HG02623 (cell line): ENCODE results near the gene KIR2DL3.
"Not testable (repeated sequence)": the region's sequence is repeated elsewhere in the genome, so short reads cannot be mapped to it uniquely, and the experiment has no call there.

Experiments
- ATAC-seq: cut with Tn5 transposase; IDR thresholded peaks from one replicate; pipeline ENCODE4 v1.9.1; 2021; ENCODE audit warnings: moderate library complexity; ENCODE audit not compliant: unreplicated experiment

The KIR2DL3 gene

DNA sequence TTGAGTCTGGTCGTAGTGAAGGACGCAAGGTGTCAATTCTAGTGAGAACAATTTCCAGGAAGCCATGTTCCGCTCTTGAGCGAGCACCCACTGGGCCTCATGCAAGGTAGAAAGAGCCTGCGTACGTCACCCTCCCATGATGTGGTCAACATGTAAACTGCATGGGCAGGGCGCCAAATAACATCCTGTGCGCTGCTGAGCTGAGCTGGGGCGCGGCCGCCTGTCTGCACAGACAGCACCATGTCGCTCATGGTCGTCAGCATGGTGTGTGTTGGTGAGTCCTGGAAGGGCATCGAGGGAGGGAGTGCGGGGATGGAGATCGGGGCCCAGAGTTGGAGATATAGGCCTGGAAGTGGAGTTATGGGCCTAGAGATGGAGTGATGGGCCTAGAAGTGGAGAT, at the start of gene KIR2DL3:
Gene KIR2DL3 (plus strand): TSS at position 208 of the 400 bp plus-strand sequence. CDS start 33 bp downstream, at position 241.
- ATAC-seq: not testable (repeated sequence)

DNA sequence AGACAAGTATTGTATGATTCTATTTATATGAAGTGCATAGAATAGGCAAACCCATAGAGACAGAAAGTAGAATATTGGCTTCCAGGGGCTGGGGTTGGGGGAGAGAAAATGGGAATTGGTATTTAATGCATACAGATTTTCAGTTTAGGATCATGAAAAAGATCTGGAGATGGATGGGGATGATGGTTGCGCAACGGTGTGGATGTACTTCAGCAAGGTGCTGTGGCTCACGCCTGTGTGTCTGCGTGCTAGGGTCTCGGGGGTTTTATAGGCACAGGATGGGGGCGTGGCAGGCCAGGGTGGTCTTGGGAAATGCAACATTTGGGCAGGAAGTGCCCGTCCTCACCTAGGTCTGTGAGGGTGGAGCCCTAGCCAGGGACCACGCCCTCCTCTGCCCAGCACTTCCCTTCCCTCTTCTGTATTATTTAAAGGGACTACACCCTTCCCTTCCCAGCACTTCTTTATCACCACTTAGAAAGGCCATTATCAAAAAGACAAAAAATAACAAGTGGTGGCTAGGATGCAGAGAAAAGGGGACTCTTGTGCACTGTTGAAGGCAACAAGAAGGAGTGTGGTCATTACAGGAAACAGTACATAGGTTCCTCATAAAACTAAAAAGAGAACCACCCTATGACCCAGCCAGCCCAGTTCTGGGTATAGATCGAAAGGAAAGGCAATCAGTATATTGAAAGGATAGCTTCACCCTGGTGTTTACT, 46.6 kb upstream of the KIR2DL3 start:
- no peak for ATAC-seq

DNA sequence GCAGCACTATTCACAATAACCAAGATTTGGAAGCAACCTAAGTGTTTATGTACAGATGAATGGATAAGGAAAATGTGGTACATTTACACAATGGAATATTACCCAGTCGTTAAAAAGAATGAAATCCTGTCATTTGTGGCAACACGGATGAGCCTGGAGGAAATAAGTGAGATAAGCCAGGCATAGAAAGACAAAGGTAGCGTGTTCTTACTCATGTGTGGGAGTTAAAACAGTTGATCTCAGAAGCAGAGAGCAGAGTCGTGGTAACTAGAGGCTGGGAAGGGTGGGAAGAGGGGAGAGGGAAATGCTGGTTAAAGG, 46.1 kb upstream of the KIR2DL3 start:
- no peak for ATAC-seq

DNA sequence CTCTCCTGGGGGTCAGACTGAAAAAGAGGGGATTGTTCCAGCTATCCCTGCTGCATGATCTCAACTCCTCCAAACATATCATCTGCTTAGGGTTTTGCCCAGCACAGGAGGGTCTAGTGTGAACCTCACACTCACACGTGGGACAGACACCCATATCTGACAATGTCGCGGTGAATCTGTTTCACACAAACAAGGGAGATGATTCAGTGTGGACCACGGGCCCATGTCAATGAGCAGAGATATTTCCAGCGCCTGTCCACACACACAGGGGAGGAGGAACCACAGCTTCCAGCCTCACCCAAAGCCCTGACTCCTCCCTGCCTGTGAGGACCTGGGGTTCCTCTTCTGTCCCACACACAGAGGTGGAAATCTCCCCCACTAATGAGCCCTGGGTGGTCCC, 43.7 kb upstream of the KIR2DL3 start:
- ATAC-seq: no peak

DNA sequence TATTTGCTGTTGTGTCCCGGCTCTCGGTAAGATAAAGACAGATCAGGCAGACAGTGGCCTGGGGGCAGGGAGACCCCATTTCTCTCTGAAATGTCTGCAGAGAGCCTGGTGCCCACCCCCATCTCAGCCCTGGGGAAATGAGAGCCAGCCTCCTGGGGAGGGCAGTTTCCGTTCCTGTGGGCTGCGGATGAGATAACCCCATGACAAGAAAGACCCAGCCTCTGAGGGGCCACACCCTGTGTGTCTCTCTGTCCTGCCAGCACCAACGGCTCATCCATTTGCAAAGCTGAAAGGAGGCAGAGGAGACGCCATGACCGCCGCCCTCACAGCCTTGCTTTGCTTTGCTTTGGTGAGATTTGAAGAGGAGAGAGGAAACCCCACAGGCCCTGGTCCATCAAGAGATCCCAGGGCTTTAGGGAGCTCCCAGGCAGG, 42.2 kb upstream of the KIR2DL3 start:
- ATAC-seq: no peak

DNA sequence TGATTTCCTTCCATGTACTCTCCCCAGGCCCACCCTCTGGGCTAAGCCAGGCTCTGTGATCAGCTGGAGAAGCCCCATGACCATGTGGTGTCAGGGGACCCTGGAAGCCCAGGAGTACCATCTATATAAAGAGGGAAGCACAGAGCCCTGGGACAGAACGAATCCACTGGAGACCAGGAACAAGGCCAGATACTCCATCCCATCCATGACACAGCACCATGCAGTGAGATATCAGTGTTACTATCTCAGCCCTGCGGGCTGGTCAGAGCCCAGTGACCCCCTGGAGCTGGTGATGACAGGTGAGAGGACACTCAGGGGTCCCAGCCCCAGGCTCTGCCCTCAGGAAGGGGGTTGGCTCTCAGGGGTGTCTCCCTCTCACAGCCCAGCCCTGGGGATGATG, 41.5 kb upstream of the KIR2DL3 start:
- no peak for ATAC-seq

DNA sequence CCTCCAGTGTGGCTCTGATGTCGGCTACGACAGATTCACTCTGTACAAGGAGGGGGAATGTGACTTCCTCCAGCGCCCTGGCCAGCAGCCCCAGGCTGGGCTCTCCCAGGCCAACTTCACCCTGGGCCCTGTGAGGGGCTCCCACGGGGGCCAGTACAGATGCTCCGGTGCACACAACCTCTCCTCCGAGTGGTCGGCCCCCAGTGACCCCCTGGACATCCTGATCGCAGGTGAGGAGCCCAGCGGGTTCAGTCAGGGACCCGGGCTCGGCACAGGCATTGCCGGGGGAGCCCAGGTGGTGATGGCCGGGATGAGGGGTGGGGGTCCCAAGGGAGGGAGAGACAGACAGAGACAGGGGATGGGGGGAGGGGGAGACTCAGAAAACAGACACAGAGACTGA, 40.6 kb upstream of the KIR2DL3 start:
- not testable (repeated sequence) for ATAC-seq

DNA sequence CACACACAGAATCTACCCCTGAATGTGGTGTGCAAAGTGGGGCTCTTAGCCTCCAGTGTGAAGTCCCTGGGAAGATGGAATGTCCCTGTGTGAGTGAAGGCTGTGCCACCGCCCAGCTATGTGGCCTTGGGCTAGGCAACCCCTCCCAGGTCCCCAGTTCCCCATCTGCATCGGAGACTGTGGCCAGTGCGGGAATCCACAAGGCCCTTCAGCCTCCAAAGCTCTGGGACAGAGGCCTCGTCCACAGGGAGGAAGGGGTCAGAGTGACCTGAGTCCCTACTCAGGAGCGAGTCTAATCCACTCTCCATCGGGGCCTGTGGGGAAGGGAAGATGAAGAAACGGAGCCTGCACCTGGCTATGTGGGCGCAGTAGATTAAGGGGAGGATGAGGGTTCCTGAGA, 33.4 kb upstream of the KIR2DL3 start:
- no peak for ATAC-seq

DNA sequence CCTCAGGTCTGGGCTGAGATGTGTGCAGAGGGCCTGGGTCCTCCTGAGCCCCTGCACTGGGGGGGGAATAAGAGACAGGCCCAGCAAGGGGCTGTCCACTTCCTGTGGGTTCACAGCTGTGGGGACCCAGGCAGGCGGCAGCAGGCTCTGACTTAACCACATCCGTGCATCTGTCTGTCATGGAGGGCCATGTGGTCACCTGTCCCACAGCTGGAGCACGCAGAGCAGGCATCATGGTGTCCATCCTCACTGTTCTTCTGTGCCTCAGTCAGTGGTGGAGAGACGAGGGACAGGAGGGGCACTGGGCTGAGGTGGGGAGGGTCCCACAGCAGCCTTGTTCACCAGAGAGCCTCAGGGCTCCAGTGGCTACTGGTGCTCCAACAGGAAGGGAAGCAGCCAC, 30.4 kb upstream of the KIR2DL3 start:
- no peak for ATAC-seq

DNA sequence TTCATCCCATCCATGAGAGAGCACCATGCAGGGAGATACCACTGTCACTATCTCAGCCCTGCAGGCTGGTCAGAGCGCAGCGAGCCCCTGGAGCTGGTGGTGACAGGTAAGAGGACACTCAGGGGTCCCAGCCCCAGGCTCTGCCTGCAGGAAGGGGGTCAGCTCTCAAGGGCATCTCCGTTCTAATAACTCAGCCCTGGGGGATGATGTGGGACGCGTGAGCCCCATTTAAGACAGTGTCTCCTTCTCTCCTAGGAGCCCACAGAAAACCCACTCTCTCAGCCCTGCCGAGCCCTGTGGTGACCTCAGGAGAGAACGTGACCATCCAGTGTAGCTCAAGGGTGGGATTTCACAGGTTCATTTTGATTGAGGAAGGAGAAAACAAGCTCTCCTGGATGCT, 29.5 kb upstream of the KIR2DL3 start:
- ATAC-seq: no peak

DNA sequence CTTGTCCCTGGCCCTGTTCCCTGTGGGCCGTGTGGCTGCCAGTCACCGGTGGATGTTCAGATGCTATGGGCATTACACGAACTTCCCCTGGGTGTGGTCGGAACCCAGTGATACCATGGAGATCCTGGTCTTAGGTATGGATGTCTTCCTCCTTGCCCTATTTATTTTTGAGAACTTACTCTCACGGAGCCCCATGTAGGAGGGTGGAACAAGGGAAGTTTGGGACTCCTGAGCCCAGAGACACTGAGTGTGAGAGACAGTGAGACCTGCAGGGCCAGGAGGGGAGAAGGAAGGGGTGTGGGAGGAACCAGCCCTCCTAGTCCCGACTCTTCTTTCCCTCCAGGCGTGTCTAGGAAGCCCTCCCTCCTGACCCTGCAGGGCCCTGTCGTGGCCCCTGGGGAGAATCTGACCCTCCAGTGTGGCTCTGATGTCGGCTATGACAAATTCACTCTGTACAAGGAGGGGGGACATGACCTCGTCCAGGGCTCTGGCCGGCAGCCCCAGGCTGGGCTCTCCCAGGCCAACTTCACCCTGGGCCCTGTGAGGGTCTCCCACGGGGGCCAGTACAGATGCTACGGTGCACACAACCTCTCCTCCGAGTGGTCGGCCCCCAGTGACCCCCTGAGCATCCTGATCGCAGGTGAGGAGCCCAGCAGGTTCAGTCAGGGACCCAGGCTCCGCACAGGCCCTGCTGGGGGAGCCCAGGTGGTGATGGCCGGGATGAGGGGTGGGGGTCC, 28.9 kb upstream of the KIR2DL3 start:
- no peak for ATAC-seq

DNA sequence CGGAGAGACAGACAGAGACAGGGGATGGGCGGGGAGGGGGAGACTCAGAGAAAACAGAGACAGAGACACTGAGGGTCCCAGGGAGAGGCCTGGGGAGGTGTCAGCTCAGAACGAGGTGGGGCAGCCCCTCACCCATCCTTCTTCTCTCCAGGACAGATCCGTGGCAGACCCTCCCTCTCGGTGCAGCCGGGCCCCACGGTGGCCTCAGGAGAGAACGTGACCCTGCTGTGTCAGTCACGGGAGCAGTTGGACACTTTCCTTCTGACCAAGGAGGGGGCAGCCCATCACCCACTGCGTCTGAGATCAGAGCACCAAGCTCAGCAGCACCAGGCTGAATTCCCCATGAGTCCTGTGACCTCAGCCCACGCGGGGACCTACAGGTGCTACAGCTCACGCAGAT, 28.4 kb upstream of the KIR2DL3 start:
- not testable (repeated sequence) for ATAC-seq

DNA sequence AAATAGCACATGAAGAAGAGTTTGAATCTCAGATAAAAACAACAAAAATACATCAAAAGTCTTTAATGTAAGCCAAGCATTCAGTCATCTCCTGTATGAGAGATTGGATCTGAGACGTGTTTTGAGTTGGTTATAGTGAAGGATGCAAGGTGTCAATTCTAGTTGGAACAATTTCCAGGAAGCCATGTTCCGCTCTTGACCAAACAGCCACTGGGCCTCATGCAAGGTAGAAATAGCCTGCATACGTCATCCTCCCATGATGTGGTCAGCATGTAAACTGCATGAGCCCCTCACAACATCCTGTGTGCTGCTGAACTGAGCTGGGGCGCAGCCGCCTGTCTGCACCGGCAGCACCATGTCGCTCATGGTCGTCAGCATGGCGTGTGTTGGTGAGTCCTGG, 14.2 kb upstream of the KIR2DL3 start, which contains the start of gene KIR3DL3:
Gene KIR3DL3 (plus strand): TSS at position 301 of the 400 bp plus-strand sequence. CDS start 55 bp downstream, at position 356.
- ATAC-seq: no peak

DNA sequence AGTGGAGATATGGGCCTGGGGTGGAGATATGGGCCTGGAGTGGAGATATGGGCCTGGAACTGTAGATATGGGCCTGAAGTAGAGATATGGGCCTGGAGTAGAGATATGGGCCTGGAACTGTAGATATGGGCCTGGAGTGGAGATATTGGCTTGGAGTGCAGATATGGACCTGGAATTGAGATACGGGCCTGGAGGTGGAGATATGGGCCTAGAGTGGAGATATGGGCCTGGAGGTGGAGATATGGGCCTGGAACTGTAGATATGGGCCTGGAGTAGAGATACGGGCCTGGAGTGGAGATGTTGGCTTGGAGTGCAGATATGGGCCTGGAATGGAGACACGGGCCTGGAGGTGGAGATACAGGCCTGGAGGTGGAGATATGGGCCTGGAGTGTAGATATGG, 13.7 kb upstream of the KIR2DL3 start:
- no peak for ATAC-seq

DNA sequence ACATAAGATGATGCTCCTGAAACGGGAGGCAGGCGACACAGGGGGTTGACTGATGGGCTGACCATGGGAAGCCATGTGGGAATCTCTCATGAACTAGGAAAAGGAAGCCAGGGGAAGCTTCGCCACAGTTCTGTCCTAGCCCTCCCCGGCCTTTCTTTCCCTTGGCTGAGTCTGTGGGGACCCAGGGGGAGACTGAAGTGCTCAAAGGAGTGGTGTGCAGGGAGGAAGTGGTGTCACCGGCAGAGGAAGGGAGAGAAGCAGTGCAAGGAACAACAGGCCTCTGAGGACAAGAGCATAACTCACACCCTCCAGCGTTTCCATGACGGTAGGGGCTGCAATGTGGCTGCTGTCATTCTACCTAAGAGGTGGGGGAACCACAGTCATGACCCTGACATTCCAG, 13.0 kb upstream of the KIR2DL3 start:
- no peak for ATAC-seq

DNA sequence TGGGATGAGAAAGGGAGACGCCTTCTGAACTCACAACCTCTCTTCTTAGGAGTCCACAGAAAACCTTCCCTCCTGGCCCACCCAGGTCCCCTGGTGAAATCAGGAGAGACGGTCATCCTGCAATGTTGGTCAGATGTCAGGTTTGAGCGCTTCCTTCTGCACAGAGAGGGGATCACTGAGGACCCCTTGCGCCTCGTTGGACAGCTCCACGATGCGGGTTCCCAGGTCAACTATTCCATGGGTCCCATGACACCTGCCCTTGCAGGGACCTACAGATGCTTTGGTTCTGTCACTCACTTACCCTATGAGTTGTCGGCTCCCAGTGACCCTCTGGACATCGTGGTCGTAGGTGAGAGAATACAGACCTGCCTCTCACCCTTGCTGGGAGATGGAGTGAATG, 10.8 kb upstream of the KIR2DL3 start:
- no peak for ATAC-seq

DNA sequence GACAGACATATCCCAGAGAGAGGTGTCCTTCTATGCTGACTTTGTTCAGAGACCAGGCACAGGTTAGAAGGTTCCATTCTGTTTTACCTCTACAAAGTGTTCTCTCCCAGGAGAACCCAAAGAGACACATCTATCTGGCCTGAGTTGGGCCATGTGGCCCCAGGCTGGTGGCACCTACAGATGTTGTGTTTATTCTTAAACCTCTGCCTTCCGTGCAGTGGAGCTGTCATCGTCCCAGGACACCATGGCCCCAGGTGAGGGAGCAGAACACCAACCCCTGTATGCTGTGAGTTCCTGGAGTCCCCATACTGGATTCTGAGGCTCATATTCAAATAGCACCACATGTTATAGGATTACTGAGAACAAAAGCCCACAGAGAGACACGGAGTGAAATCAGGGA, 10.1 kb upstream of the KIR2DL3 start:
- no peak for ATAC-seq

DNA sequence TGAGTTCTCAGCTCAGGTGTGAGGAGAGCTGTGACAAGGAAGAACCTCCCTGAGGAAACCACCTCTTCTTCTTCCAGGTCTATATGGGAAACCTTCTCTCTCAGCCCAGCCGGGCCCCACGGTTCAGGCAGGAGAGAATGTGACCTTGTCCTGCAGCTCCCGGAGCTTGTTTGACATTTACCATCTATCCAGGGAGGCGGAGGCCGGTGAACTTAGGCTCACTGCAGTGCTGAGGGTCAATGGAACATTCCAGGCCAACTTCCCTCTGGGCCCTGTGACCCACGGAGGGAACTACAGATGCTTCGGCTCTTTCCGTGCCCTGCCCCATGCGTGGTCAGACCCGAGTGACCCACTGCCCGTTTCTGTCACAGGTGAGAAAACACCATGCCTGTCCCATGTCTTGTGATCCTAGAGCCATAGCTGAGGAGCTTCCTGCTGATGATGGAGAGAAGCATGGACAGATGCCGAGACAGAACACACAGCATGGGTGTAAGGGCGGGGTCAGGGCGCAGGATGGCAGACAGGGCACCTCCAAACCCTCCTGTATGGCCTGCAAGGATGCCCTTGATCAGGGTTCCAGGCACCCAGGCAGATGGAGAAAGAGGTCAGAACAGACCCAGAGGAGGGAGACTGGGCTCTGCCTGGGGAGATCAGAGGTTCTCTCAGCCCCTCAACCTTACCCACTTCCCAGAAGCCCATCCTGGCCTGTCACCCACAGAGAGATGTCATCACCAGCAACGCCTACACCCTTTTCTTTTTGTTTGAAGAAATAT, 8.7 kb upstream of the KIR2DL3 start:
- no peak for ATAC-seq

DNA sequence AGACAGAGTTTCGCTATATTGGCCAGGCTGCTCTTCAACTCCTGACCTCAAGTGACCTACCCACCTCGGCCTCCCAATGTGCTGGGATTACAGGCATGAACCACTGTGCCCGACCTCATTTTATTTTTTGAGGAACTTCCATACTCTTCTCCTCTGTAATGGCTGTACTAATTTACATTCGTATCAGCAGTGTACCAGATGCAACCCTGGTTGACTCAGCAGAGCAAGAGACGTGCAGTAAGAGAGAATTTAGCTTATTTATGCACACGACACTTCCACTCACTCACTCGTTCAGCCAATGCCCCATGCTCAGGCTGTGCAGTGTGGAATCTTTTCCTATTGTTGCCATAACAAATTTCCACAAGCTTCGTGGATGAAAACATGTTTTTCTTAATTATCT, 7.1 kb upstream of the KIR2DL3 start:
- ATAC-seq: no peak

DNA sequence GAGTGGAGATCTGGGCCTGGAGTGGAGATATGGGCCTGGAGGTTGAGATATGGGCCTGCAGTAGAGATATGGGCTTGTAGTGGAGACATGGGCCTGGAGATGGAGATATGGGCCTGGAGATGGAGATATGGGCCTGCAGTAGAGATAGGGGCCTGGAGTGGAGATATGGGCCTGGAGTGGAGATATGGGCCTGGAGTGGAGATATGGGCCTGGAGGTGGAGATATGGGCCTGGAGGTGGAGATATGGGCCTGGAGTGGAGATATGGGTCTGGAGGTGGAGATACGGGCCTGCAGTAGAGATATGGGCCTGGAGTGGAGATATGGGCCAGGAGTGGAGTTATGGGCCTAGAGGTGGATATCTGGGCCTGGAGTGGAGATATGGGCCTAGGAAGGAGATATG, 402 bp downstream of the KIR2DL3 start:
- ATAC-seq: no peak

DNA sequence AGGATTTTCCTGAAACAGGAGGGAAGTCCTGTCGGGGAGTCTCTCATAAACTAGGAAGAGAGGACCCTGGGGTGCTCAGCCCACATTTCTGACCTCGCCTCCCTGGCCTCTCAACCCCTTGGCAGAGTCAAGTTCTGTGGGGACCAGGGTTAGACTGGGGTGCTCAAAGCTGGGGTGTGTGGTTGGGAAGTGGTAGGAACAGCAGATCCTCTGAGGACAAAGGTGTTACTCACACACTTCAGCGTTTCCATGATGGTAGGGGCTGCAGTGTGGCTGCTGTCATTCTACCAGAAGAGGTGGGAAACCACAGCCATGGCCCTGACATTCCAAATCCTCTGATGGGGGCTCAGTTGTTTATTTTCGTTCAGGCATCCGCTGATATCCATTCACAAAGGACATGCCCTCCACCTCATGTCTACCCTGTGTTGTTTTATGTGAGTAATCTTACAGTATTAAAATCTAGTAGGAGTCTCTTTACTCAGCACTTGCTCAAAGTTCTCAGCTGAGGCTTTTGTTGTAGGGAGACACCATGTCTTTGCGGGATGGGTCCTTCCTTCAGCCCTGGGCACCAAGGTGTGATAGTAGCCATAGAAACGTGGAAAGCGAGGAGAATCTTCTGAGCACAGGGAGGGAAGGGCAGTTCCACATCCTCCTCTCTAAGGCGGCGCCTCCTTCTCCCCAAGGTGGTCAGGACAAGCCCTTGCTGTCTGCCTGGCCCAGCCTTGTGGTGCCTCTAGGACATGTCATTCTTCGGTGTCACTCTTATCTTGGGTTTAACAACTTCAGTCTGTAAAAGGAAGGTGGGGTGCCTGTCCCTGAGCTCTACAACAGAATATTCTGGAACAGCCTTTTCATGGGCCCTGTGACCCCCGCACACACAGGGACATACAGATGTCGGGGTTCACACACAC, 1.5 kb downstream of the KIR2DL3 start:
- no peak for ATAC-seq
